GM18520 (cell line): ENCODE measurements around the gene FBLN1.
"Not testable (repeated sequence)": the region's sequence is repeated elsewhere in the genome, so short reads cannot be mapped to it uniquely, and the experiment has no call there.

Source experiments
- ATAC-seq: cut with Tn5 transposase; IDR thresholded peaks from one replicate; pipeline ENCODE4 v1.9.1; 2021; ENCODE audit not compliant: unreplicated experiment

The FBLN1 gene

DNA sequence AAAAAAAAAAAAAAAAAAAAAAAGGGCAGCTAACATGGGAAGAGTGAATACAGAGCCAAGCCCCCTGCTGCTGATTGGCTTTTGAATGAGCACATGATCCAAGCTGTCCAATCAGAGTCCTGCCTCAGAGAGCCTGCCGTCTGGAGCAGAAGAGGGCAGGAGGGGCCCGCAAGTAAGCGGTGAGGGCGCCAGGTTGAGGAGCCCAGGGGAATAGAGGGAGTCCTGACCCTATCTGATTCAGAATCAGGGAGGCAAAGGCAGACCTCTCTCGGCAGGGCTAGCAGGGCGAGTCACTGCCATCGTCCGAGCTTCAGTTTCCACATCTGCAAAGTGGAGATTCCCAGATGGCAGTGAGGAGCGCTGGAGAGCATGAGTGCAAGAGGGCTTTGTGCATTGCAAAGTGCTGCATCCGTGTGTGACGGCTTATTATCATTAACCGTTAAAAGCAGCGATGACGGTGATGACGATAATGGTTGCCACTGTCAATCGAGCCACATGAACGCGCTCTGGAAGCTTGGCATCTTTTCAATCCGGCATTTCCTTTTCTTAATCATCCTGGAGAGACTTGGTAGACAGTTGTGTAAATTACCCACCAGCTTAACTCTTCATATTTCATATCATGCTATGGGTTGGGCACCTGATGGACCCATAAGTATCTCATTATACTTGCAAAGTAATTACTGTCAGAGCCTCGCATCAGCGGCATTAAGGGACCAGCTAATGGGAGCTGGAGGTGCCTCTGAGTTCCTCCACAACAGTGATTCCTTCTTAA is 100.3 kb downstream of the FBLN1 start:
- ATAC-seq: no peak

DNA sequence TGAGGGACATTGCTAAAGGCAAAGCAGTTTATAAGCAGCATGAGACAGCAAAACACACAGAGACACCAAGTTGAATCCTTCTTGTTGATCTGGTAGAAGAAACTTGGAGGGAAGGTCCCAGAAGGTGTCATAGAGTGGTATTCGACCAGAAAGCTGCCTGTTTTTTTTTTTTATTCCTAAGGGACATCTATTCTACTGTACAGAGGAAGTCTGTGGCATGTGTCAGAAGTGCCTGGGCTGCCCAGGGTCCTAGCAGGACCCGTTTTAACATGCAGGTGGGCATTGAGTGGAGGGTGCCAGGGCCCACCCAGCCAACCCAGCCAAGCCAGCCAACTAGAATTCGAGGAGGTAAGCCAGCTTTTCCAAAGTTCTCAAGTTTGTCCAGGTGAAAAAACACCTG is 100.9 kb downstream of the FBLN1 start:
- no peak for ATAC-seq

DNA sequence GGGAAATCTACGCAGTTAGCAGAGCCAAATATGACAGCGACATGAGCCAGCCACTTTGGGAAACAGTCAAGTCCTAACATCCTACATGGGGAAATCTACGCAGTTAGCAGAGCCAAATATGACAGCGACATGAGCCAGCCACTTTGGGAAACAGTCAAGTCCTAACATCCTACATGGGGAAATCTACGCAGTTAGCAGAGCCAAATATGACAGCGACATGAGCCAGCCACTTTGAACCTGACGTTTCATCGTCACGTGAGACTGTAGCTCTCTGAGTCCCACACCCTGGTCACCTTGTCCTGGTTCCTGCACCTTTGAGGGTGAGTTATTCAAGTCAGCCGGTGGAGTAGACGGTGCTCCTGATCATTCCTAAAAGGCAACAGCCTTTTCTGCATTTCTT is 105.4 kb downstream of the FBLN1 start:
- ATAC-seq: not testable (repeated sequence)

DNA sequence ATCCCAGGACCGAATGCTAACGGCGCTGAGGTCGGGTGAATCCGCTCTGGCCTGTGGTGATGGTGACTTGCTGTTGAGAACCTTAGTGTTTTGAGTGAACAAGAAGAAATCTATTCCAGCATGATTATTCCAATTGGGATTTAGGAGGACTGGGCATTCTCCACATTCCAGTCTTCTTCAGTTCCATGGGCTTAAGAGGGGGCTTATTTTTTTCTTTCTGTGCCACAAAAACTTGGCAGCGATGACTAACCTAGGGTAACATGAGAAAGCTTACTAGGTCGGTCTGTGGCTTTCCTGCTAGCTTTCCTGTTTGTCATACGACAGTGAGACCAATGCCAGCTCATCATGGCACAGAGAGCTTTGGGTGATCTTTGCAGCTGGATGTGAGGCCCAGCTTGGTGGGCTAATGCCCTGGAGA is 106.1 kb downstream of the FBLN1 start:
- ATAC-seq: no peak

DNA sequence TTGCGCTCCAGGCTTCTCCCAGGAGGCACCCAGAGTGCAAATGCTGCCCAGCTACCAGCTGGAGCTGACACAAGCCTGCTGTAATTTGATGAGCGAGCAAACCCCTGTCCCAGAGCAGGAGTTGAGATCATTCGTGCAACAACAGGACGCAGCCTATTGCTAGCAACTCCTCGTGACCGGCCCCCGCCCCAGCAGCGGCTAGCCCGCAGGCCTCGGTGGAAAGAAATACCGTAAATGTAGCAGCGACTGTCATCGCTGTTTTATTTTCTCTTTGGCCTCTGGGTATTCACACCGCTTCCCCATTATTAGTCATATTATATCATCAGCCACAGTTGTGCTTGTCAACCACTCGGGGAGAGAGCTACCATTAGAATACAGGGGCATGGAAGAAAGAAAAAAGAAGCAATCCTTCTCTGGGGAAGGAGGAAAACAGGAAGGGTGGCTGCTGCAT is 109.8 kb downstream of the FBLN1 start:
- ATAC-seq: no peak

DNA sequence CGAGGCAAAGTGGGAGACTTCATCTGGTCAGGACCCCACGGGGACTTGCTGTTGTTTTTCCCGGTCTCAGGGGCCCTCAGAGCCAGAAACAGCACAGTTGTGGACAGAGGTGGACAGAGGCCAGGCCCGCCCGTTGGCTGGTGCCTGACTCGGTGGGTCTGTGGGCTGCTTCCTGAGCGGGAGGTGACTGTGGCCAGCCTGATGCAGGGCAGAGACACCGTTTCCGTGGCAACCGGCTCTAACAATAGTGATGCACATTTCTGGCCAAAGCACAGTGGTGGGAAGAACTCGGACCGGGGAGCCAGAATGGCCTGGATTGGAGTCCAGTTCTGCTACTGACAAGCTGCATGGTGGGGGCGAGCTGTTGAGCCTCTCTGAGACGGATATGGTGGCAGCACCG is 110.3 kb downstream of the FBLN1 start:
- ATAC-seq: no peak

DNA sequence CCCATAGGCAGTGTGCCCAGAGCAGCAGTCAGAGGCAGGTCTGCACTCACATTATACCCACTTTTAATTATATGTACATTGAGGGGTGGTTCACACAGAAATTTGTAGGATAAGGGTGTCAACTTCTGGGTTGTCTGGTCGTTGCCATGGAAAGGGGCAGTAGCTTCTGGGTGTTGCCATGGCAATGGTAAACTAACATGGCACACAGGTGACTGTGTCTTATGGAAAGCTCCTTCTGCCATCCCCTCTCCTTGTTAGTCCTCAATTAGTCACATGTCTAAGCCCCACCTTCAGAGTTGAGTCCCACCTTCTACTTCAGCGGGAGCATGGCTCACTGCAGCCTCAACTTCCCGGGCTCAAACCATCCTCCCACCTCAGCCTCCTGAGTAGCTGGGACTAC is 112.7 kb downstream of the FBLN1 start:
- no peak for ATAC-seq

DNA sequence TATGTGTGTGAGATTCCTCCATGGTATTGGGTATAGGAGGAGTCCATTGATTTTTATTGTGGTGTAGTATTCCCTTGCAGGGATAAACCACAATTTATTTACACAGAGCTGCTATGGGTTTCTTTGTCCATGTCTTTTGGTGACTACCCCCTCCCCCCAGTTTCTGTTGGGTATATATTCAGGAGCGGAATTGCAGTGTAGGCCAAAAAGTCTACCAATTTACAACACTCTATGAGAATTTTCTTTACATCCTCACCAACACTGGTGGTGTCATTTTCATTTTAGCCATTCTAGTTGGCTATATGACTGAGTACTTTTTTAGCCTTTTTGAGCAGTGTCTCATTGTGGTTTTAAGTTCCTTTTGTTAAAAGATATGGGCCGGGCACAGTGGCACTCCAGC is 113.7 kb downstream of the FBLN1 start:
- no peak for ATAC-seq

DNA sequence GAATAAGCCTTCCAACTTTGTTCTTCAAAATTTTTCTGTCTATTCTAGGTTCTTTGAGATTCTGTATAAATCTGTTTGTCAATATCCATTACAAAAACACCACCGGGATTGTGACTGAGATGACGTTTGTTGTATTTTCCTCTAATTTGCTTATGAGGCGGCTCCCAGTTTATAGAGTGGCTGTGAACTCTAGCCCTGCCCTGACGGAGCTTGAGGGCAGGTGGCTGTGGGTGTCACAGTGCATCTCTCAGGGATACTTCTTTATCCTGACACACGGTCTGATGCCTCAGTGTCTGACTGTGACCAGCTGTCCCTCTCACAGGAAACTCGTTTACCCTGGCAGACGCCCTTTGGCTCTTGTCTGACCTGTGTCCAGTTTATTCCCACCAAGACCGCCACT is 115.3 kb downstream of the FBLN1 start:
- ATAC-seq: no peak

DNA sequence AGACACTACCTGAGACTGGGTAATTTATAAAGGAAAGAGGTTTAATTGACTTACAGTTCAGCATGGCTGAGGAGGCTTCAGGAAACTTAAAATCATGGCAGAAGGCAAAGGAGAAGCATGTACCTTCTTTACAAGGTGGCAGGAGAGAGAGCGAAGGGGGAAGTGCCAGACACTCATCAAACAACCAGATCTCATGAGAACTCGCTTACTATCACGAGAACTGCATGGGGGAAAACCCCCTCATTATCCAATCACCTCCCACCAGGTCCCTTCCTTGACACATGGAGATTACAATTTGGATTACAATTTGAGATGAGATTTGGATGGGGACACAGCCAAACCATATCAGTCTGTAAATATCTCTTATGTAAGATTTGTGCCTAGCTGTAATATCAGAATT is 118.0 kb downstream of the FBLN1 start:
- ATAC-seq: no peak

DNA sequence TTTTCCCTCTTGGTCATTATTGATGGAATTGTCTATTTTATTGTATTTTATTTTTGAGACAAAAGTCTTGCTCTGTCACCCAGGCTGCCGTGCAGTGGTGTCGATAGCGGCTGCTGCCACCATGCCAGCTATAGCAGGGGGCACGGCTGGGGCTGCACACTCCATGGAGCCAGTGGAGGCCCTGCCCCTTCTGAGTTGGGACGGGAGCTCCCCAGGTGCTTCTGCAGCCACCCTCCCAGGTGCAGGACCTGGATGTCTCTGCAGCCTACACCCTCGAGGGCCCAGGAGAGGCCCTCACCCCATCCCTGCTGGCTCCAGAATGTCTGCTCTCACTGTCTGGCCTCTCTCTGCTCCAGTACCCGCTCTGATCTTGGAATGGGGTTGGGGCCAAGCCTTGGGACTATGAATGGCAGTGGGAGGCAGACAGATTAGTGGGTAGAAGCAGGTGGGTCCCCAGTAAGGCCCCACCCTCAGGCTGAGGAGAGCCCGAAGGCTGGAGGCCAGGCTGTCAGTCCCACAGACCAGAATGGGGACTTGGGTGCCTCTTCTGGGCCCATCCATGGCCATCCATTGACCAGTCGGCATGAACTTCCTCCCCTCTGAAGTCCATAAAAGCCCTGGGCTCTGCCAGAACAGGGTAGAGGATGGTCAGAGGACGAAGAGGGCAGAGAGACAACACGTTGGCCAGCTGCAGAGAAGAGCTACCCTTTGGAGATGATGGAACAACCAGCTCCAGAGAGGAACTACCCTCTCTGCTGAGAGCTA is 119.3 kb downstream of the FBLN1 start:
- no peak for ATAC-seq

DNA sequence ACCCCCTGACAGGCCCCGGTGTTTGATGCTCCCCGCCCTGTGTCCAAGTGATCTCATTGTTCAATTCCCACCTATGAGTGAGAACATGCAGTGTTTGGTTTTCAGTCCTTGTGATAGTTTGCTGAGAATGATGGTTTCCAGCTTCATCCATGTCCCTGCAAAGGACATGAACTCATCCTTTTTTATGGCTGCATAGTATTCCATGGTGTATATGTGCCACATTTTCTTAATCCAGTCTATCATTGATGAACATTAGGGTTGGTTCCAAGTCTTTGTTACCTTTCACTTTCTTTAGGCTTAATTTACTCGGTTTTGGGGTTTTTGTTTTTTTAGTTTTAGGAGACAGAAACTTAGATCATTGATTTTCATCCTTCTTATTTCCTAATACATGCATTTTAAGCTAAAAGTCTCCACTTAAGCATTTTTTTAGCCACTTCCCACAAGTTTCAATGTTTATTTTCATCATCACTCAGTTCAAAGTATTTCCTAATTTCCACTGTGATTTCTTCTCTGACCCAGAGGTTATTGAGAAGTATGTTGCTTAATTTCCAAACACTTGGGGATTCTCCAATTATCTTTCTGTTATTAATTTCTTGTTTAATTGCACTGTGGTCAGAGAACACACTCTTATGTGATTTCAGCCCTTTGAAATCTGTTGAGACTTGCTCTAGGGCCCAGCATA is 120.9 kb downstream of the FBLN1 start:
- not testable (repeated sequence) for ATAC-seq

DNA sequence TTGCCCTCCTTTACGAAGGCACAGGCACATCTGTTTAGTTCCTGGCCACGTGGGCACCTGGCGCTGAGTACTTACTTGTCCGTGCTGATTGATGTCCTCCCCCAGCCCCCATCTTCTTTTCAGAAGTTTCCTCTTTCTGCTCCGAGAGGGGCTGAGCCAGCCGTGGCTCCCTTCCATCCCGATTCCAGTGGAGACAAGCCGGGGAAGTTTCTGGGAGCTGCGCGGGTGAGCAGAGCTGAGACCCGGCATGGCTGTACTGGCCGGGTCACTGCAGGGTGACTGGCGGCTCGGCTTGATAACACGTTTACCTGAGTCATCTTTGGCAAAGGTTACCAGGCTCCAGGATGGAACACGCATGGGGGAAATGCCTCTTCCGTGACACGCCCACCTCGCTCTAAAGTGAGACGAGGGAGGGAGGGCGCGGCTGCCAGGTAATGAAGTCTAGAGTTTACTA is 123.5 kb downstream of the FBLN1 start:
- no peak for ATAC-seq

DNA sequence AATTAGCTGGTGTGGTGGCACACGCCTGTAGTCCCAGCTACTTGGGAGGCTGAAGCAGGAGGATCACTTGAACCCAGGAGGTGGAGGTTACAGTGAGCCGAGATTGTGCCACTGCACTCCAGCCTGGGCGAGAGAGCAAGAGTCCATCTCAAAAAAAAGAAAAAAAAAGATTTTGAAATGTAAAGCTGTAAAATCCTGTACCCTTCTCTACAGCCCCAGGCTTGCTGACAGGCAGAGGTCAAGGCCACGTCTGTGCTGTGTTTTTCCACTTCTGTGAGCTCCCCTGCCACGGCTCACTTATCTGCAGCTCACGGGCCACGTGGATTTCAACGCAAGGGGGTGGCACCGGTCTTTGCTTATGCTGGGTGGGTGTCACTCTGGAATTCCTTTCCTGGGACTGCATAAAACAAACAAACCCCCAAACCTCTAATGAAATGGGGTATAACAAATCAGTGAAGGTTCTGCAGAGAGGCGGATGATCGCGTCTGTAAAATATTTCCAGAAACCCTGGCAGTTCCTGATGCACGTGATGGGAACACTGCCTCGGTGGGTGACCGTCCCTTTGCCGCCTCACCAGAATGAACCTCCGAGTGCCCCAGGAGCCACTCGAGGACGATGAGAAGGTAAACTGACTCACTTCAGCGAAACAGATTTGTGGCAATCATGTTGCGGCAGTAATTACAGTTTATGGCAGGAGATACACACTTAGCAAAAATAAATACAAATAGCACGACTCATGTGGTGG is 125.0 kb downstream of the FBLN1 start:
- ATAC-seq: no peak

DNA sequence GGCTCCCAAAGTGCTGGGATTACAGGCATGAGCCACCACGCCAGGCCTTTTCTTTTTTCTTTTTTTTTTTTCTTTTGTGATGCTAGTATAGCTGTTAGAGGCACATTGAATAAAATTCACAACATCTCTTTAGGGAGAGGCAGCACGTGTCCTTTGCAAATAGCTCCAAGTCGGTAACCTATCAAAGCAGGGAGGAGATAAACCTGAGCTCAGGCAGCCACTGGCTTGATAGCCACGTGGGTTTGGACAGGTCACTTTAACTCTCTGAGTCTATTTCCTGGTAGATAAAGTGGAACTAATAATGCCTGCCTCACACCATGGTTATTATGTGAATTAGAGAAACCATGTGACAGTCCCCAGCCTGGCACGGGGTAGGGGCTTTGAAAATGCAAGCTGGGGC is 125.8 kb downstream of the FBLN1 start:
- ATAC-seq: no peak

DNA sequence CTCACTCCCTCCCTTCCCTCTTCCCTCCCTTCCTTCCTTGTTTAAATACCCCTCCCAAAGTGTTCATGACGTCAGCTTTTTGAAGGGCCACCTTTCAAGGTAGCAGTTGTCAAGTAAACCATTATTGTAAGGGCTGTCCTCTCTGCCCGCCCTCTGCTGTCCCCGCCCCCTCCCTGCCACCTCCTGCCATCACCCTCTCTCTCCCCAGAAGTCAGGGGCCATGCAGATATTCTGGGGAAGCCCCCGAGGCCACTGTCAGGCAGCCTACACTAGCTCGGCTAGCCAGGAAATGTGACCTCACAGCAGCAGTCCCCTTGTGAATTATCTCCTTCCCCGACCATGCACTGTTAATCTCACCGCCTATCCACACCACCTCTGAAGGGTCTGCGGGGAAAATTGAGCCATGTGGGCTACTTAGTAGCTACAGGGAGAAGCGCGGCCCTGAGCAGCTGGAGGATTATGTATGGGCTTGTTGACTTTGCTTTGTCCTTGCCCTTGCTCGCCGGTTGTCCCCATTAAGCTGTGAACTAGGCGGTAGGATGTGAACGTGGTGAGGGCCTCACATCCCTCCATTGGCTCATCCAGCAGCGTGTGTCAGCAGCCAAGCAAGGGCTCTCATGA is 126.9 kb downstream of the FBLN1 start:
- no peak for ATAC-seq

DNA sequence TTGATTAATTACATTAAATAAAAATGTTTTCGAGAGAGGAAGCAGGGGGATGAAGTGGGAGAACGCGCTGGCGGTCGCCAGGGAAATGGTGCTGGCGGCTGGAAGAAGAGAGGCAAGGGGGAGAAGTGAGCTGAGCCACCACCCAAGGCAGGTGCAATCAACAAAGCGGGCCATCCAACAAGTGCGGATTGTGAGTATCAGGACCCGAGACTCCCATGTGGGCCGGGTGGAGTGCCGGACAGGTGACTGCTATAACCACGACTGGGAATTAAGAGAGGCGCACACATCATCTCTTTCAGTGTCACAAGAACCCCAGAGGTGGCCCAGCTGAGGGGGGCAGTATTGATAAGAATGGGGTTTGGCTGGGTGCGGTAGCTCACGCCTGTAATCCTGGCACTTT is 127.8 kb downstream of the FBLN1 start:
- ATAC-seq: no peak

DNA sequence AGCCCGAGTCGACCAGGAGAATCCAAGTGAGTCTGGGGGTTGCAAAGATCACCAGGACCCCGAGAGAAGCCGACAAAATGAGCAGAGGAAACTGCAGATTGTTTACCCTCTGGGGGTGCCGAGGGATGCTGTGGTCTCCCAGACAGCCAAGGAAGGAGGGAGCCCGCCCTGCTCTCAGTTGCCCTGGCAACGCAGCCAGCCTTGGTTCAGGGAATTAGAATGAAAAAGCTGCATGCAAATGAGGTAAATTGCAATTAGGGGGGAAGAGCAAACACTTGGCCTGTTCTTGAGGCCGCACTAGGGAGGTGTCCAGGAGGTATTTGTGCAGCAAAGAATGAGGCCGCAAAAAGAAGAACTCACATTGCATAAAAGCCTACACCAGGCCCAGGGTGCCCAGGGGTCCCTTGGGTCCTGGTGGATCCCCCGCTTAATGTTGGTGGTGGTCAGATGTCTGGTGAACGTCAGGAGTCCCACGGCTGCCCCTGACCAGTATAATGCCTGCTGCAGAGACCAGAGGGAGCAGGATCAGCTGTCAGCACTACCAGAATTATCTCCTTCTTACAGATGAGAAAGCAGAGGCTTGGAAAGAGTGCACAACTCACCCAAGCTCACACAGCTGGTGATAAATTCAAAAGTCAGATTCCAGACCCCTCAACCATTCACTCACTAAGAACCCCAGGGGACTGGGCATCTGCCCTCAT is 128.6 kb downstream of the FBLN1 start:
- no peak for ATAC-seq

DNA sequence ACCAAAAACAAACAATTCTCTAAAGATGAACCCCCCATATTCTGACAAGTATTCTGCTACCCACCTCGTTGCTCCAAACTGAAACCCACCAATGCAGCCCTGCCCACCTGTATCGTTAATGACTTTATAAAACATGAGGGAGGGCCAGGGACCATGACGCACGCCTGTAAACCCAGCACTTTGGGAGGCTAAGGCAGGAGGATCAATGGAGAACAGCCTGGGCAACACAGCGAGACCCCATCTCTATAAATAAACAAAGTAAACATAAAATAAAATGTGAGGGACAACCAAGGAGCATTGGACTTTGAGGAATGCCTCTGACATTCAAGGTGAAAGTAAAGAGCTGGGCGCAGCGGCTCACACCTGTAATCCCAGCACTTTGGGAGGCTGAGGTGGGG is 129.2 kb downstream of the FBLN1 start:
- ATAC-seq: no peak
